Natural killer cell (primary cell): ENCODE data around the gene RTTN. TPM values are rescaled to one million over a fixed set of nuclear protein-coding genes. Genes with fewer than 3 reads are reported as not detected.

ENCODE experiments used
- ATAC-seq, 3 donors: fragments of 150-1000 bp in 2 of 3; fragments of 200-7000 bp in 1 of 3; cut with Tn5 transposase; 1 replicate in 1 of 3; 2 replicates in 2 of 3; pipeline ENCODE4 v1.10.0; 2021; ENCODE audit warnings: mild to moderate bottlenecking in 2 of 3, moderate library complexity in 2 of 3
- DNase-seq, 2 donors: peaks; one replicate each; pipeline versions ENCODE4 v3.0.0 to v3.0.0-alpha.2; 2013 to 2021; ENCODE audit warnings: mixed read lengths in 1 of 2
- H3K27ac ChIP-seq: one replicate; pipeline ENCODE4 v1.5.1; 2013; ENCODE audit warnings: mild to moderate bottlenecking, low read length
- H3K27me3 ChIP-seq: one replicate; pipeline ENCODE4 v1.6.1; 2013; ENCODE audit warnings: low read length; ENCODE audit not compliant: control insufficient read depth, insufficient read depth
- H3K36me3 ChIP-seq: one replicate; pipeline ENCODE4 v1.6.1; 2013; ENCODE audit warnings: low read length; ENCODE audit not compliant: control insufficient read depth, insufficient read depth
- H3K4me1 ChIP-seq: one replicate; pipeline ENCODE4 v1.6.1; 2013; ENCODE audit warnings: low read length; ENCODE audit not compliant: control insufficient read depth, insufficient read depth
- H3K4me3 ChIP-seq: one replicate; pipeline ENCODE4 v1.5.1; 2013; ENCODE audit warnings: low read length
- H3K9me3 ChIP-seq: one replicate; pipeline ENCODE4 v1.6.1; 2013; ENCODE audit warnings: low read length; ENCODE audit not compliant: control insufficient read depth, insufficient read depth
- H3K27ac Mint-ChIP-seq, 2 donors: one replicate each; pipeline ENCODE4 v1.8.0; 2022; ENCODE audit warnings: mild to moderate bottlenecking in 2 of 2, mixed read lengths in 2 of 2, moderate library complexity in 1 of 2
- H3K27me3 Mint-ChIP-seq, 2 donors: one replicate each; pipeline ENCODE4 v1.8.0; 2022; ENCODE audit warnings: low read depth in 2 of 2, mixed read lengths in 2 of 2
- H3K36me3 Mint-ChIP-seq: one replicate; pipeline ENCODE4 v1.8.0; 2022; ENCODE audit warnings: mixed read lengths
- H3K4me1 Mint-ChIP-seq, 2 donors: one replicate each; pipeline ENCODE4 v1.8.0; 2022; ENCODE audit warnings: mixed read lengths in 2 of 2
- H3K4me3 Mint-ChIP-seq: one replicate; pipeline ENCODE4 v1.8.0; 2022; ENCODE audit warnings: mild to moderate bottlenecking, moderate library complexity, mixed read lengths
- H3K9me3 Mint-ChIP-seq, 2 donors: one replicate each; pipeline ENCODE4 v1.8.0; 2022; ENCODE audit warnings: mixed read lengths in 2 of 2
- WGBS: methylation state at CpG from one replicate; pipeline ENCODE4 v1.1.7; 2013; ENCODE audit warnings: missing lambda C conversion rate; ENCODE audit not compliant: insufficient coverage; 5-methylcytosine and 5-hydroxymethylcytosine counted together
- intact Hi-C: fragments of 100-400 bp; cut with micrococcal nuclease; formaldehyde crosslinking; loops from one replicate; pipeline ENCODE4 v1.14.2; 2022
- total RNA-seq, 4 donors: library from RNA; stranded (reverse); fragments of 120-200 nt in 1 of 4; gene quantifications; one replicate each; pipeline versions ENCODE4 v1.2.3 to v1.2.4, GENCODE V29; 2013 to 2022
- TF ChIP-seq, protein P1 (sequence below): fragments of 200-600 bp; IDR thresholded peaks from one replicate; pipeline ENCODE4 v1.8.0; 2022; ENCODE audit warnings: antibody characterized with exemption

RTTN gene
- total RNA-seq, 3 donors from 2014 or later (not counting 1 experiment from before 2014, with no cell fraction given): 33.0 to 41.0 (median 35.5) TPM

DNA sequence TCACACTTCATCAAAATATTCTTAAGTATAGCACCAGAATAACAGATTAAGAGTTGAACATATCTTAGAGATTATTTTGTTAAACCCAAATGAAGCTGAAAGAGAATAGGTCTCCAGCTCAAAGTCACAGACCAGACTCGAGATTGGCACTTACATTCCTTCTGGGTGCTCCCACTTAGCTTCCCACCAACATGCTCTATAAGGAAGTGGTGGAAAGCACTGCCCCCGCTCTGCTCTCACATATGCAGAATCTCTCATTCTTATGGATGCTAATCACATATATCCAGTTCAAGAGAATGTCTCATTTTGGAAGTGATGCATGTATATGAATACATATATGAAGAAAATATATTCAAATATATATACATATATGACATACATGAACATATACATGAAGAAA lies 186.4 kb downstream of the RTTN start:
- no peaks in the 10 kb centered on the region for H3K9me3 Mint-ChIP-seq
- Histone ChIP-seq H3K27ac (no peak overlapping the region), H3K4me1 (no peaks in the 10 kb centered on the region), H3K36me3 (peaks cover 29% of the 10 kb centered on the region), H3K27me3 (no peaks in the 10 kb centered on the region), H3K4me3 (no peak overlapping the region), H3K9me3 (no peaks in the 10 kb centered on the region)
- no peak overlapping the region for H3K27ac Mint-ChIP-seq
- peaks cover 0 to 7% of the 10 kb centered on the region in 2 donors for H3K4me1 Mint-ChIP-seq
- TF ChIP-seq, protein P1, sequence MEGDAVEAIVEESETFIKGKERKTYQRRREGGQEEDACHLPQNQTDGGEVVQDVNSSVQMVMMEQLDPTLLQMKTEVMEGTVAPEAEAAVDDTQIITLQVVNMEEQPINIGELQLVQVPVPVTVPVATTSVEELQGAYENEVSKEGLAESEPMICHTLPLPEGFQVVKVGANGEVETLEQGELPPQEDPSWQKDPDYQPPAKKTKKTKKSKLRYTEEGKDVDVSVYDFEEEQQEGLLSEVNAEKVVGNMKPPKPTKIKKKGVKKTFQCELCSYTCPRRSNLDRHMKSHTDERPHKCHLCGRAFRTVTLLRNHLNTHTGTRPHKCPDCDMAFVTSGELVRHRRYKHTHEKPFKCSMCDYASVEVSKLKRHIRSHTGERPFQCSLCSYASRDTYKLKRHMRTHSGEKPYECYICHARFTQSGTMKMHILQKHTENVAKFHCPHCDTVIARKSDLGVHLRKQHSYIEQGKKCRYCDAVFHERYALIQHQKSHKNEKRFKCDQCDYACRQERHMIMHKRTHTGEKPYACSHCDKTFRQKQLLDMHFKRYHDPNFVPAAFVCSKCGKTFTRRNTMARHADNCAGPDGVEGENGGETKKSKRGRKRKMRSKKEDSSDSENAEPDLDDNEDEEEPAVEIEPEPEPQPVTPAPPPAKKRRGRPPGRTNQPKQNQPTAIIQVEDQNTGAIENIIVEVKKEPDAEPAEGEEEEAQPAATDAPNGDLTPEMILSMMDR: no peak
- intact Hi-C loops: no loop called here
- WGBS: 90% methylated on average over 1 of the region's 2 CpGs
- peaks cover 22% of the 10 kb centered on the region for H3K36me3 Mint-ChIP-seq
- no peak overlapping the region for H3K4me3 Mint-ChIP-seq
- DNase-seq (no peak), ATAC-seq (no peak)
- H3K27me3 Mint-ChIP-seq: no peaks in the 10 kb centered on the region

DNA sequence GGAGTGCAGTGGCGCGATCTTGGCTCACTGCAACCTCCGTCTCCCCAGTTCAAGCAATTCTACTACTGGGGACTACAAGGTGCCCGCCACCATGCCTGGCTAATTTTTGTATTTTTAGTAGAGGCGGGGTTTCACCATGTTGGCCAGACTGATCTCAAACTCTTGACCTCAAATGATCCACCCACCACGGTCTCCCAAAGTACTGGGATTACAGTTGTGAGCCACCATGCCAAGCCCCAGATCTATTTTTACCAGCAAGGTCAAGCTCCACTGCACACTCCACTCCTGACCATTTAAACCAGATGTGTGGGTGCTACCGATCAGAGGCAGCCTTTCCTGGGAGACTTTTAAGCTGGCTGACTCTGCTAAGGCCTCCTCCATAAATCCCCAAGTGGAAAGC lies 190.4 kb downstream of the RTTN start:
- TF ChIP-seq, protein P1: no peak
- H3K4me3 Mint-ChIP-seq: no peak overlapping the region
- no peak for DNase-seq
- H3K27ac Mint-ChIP-seq: no peak overlapping the region
- ATAC-seq: no peak
- intact Hi-C loops: no loop called here
- H3K9me3 Mint-ChIP-seq: peaks cover 3 to 7% of the 10 kb centered on the region in 2 donors
- Histone ChIP-seq H3K36me3 (peaks cover 16% of the 10 kb centered on the region), H3K27me3 (no peaks in the 10 kb centered on the region), H3K4me1 (no peaks in the 10 kb centered on the region), H3K9me3 (no peaks in the 10 kb centered on the region), H3K4me3 (no peak overlapping the region), H3K27ac (no peak overlapping the region)
- WGBS: 99% methylated on average over 5 of the region's 7 CpGs
- H3K4me1 Mint-ChIP-seq: no peaks in the 10 kb centered on the region
- H3K27me3 Mint-ChIP-seq: no peaks in the 10 kb centered on the region
- H3K36me3 Mint-ChIP-seq: peaks cover 13% of the 10 kb centered on the region

DNA sequence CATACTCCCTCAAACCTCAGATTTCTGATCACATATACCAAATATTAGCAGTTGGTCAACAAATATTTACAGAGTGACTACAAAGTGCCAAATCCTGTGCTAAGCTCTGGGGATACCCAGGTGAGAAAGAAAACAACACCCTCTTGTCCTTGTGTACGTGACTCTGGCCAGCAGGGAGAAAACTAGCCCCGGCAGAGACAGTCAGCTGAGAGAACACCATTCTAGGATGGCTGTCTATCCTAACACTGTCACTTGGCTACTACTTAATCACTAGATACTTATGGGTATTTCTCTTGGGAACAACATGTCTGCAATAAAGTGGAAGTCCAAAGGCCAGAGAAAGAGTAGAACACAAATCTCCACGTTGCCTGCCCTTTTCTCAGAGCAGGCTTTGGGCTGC lies 199.9 kb downstream of the RTTN start:
- Mint-ChIP-seq H3K9me3 (peaks cover 6 to 8% of the 10 kb centered on the region in 2 donors), H3K4me3 (no peak overlapping the region), H3K27me3 (no peaks in the 10 kb centered on the region), H3K4me1 (peaks cover 8 to 12% of the 10 kb centered on the region in 2 donors), H3K36me3 (peaks cover 13% of the 10 kb centered on the region), H3K27ac (no peak overlapping the region)
- H3K36me3 ChIP-seq: peaks cover 6% of the 10 kb centered on the region
- H3K4me1 ChIP-seq: no peaks in the 10 kb centered on the region
- TF ChIP-seq, protein P1: no peak
- no peaks in the 10 kb centered on the region for H3K9me3 ChIP-seq
- ATAC-seq: no peak
- no peak overlapping the region for H3K27ac ChIP-seq
- H3K4me3 ChIP-seq: no peak overlapping the region
- no peaks in the 10 kb centered on the region for H3K27me3 ChIP-seq
- no peak for DNase-seq
- intact Hi-C loops: no loop called here
- 89% methylated on average over 3 of the region's 3 CpGs for WGBS

DNA sequence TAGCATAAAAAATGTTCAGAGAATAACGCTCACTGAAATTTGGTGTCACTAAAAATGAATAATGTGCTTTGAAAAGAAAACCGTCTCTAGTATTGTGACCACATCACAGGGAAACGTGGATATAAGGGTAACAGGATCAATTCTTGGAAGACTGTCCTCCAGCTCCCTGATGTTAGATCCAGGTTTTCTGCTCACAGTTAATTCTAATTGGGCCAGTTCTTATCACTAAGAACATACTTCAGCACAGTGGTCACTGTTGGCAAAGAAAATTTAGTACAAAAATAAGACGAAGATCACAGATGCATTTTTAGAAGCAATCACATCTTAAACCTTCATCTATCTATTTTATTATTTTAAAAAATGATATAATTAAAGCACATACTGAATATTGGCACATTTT lies 200.8 kb downstream of the RTTN start:
- 94% methylated on average over 4 of the region's 4 CpGs for WGBS
- no peak for DNase-seq

More for the DNA sequence above, 200.8 kb downstream of the RTTN start:
- Histone ChIP-seq H3K4me3 (no peak overlapping the region), H3K36me3 (peaks cover 6% of the 10 kb centered on the region), H3K9me3 (no peaks in the 10 kb centered on the region), H3K27ac (no peak overlapping the region), H3K27me3 (no peaks in the 10 kb centered on the region), H3K4me1 (no peaks in the 10 kb centered on the region)
- no peaks in the 10 kb centered on the region for H3K27me3 Mint-ChIP-seq
- H3K27ac Mint-ChIP-seq: no peak overlapping the region
- H3K4me1 Mint-ChIP-seq: peaks cover 8 to 12% of the 10 kb centered on the region in 2 donors
- H3K36me3 Mint-ChIP-seq: peaks cover 8% of the 10 kb centered on the region
- peaks cover 2 to 3% of the 10 kb centered on the region in 2 donors for H3K9me3 Mint-ChIP-seq
- no peak for ATAC-seq
- intact Hi-C loops: no loop called here
- no peak overlapping the region for H3K4me3 Mint-ChIP-seq
- TF ChIP-seq, protein P1: no peak
